ENCODE data around the gene USF1.

DNA sequence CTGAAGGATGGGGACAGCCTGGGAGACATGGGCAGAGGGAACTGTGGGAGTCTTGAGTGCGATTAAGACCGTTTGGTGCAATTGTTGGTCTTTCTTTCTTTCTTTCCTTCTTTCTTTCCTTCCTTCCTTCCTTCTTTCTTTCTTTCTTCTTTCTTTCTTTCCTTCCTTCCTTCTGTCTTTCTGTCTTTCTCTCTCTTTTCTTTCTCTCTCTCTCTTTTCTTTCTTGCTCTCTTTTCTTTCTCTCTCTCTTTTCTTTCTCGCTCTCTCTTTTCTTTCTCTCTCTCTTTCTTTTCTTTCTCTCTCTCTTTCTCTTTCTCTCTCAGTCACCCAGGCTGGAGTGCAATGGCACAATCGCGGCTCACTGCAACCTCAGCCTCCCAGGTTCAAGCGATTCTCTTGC lies 49.5 kb upstream of the USF1 start:
- no peak for TF ChIP-seq CTCF (conservative IDR thresholded peaks at IDR 0.05; ENCODE audit: low read length)
- TF ChIP-seq EZH2phosphoT487 (IDR thresholded peaks at IDR 0.05; ENCODE audit: borderline replicate concordance) = no peak

Data from Loucy (cell line).